ENCODE data around the gene TMEM170A.

DNA sequence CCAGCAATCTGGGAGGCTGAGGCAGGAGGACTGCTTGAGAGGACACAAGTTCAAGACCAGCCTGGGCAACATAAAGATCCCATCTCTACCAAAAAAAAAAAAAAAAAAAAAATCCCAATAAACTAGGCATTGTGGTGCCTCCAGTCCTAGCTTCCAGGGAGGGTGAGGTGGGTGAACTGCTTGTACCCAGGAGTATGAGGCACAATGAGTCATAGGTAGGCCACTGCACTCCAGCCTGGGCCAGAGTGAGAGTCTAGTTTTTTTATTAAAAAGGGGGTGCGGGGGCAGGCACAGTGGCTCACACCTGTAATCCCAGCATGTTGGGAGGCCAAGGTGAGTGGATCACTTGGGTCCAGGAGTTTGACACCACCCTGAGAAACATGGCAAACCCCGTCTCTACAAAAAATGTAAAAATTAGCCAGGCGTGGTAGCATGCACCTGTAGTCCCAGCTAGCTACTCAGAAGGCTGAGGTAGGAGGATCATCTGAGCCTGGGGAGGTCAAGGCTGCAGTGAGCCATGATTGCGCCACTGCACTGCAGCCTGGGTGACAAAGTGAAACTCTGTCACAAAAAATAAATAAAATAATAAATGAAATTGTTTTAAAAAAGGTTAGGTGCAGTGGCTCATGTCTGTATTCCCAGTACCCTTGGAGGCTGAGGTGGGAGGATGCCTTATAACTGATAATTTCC is 38.6 kb upstream of the TMEM170A start:
- no peak for TF ChIP-seq TAF1 (IDR thresholded peaks at IDR 0.05; ENCODE audit: low read depth)
- TF ChIP-seq, protein P1, sequence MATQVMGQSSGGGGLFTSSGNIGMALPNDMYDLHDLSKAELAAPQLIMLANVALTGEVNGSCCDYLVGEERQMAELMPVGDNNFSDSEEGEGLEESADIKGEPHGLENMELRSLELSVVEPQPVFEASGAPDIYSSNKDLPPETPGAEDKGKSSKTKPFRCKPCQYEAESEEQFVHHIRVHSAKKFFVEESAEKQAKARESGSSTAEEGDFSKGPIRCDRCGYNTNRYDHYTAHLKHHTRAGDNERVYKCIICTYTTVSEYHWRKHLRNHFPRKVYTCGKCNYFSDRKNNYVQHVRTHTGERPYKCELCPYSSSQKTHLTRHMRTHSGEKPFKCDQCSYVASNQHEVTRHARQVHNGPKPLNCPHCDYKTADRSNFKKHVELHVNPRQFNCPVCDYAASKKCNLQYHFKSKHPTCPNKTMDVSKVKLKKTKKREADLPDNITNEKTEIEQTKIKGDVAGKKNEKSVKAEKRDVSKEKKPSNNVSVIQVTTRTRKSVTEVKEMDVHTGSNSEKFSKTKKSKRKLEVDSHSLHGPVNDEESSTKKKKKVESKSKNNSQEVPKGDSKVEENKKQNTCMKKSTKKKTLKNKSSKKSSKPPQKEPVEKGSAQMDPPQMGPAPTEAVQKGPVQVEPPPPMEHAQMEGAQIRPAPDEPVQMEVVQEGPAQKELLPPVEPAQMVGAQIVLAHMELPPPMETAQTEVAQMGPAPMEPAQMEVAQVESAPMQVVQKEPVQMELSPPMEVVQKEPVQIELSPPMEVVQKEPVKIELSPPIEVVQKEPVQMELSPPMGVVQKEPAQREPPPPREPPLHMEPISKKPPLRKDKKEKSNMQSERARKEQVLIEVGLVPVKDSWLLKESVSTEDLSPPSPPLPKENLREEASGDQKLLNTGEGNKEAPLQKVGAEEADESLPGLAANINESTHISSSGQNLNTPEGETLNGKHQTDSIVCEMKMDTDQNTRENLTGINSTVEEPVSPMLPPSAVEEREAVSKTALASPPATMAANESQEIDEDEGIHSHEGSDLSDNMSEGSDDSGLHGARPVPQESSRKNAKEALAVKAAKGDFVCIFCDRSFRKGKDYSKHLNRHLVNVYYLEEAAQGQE (IDR thresholded peaks at IDR 0.05; ENCODE audit: low read depth), result no peak
- no peak for TF ChIP-seq NFIC (IDR thresholded peaks at IDR 0.05)
- TF ChIP-seq CEBPB (IDR thresholded peaks at IDR 0.05), result no peak
- TF ChIP-seq EP300 (IDR thresholded peaks at IDR 0.05; ENCODE audit: borderline replicate concordance), result no peak
- TF ChIP-seq TEAD4 (IDR thresholded peaks at IDR 0.05), result no peak
- TF ChIP-seq YY1 (IDR thresholded peaks at IDR 0.05; ENCODE audit: low read depth), result no peak
- no peak for TF ChIP-seq MAX (IDR thresholded peaks at IDR 0.05)
- no peak for TF ChIP-seq CREB1 (IDR thresholded peaks at IDR 0.05; ENCODE audit: low read depth)
- TF ChIP-seq ZBTB7A (IDR thresholded peaks at IDR 0.05; ENCODE audit: low read depth), result no peak
